ENCODE data around the gene TSEN54. TPM values are rescaled to one million over a fixed set of nuclear protein-coding genes. Genes with fewer than 3 reads are reported as not detected.

Gene TSEN54
- total RNA-seq, 1 donor from 2014 or later: 23.2 TPM

- ATAC-seq: no peak
Observed at GRCh38 chr17:75566416-75566815, 50.1 kb downstream of the TSEN54 start.

GRCh38 chr17:75566834-75567233 is 50.5 kb downstream of the TSEN54 start:
- no peak for ATAC-seq

GRCh38 chr17:75568412-75569255 is 52.3 kb downstream of the TSEN54 start:
- no peak for ATAC-seq

GRCh38 chr17:75570034-75570676 is 53.8 kb downstream of the TSEN54 start:
- ATAC-seq: no peak

GRCh38 chr17:75570772-75571171 is 54.4 kb downstream of the TSEN54 start:
- ATAC-seq: no peak

- ATAC-seq: peak; percentile 33
Observed at GRCh38 chr17:75571197-75571884, 55.0 kb downstream of the TSEN54 start.

GRCh38 chr17:75571885-75572215 is 55.5 kb downstream of the TSEN54 start:
- ATAC-seq: no peak

- ATAC-seq: peak; percentile 5
Observed at GRCh38 chr17:75572713-75573539, 56.6 kb downstream of the TSEN54 start.

GRCh38 chr17:75573540-75573957 is 57.2 kb downstream of the TSEN54 start:
- no peak for ATAC-seq

GRCh38 chr17:75573994-75574393 is 57.7 kb downstream of the TSEN54 start:
- no peak for ATAC-seq

Other genes starting within 250 kb of the TSEN54 start
- gene MIF4GD, start 245.3 kb upstream of the TSEN54 start, total RNA-seq: 18.4 TPM
- 9.2 TPM for gene SLC25A19, start 227.1 kb upstream of the TSEN54 start, total RNA-seq
- gene GRB2, start 110.8 kb upstream of the TSEN54 start, total RNA-seq: 64.4 TPM
- 36.2 TPM for gene TMEM94, start 59.9 kb upstream of the TSEN54 start, total RNA-seq
- gene CASKIN2, start 991 bp upstream of the TSEN54 start, total RNA-seq: 13.9 TPM
- 82.1 TPM for gene LLGL2, start 9.2 kb downstream of the TSEN54 start, total RNA-seq
- gene MYO15B, start 71.3 kb downstream of the TSEN54 start, total RNA-seq: 15.6 TPM
- 10.1 TPM for gene SMIM5, start 116.9 kb downstream of the TSEN54 start, total RNA-seq
- 36.6 TPM for gene RECQL5, start 150.6 kb downstream of the TSEN54 start, total RNA-seq
- 46.3 TPM for gene SAP30BP, start 150.8 kb downstream of the TSEN54 start, total RNA-seq
- gene ITGB4, start 204.9 kb downstream of the TSEN54 start, total RNA-seq: 134 TPM
- 29.1 TPM for gene GALK1, start 248.7 kb downstream of the TSEN54 start, total RNA-seq